Measurements from ENCODE around the gene ABCC8.

Gene ABCC8

DNA sequence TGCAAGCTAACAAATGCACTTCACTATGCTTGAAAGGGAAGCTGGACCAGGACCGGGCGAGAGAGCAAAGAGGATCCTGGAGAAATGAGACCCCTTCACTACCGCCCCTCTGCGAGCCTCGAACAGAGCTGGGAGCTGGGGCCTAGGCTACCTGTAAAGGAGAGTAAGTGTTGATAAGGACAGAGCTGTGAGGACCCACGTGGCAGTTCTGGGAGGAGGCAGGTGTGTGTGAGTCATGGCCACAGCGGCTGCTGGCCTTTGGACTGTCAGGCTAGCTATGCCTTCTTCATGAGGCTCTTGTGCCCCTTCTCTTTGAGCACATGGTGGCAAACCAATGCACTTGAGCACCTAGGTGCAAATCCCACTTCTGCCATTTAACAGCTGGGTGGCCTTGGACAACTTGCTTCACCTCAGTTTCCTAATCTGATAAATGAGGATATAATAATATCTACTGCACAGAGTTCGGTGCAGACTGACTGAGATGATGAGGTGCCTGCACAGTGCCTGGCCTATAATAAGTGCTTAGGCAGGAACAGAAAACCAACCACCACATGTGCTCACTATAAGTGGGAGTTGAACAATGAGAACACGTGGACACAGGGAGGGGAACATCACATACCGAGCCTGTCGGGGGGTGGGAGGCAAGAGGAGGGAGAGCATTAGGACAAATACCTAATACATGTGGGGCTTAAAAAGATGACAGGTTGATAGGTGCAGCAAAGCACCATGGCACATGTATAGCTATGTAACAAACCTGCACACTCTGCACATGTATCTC is 52.9 kb downstream of the ABCC8 start:
- no peak for DNase-seq

- no peak for DNase-seq
These were observed 54.9 kb downstream of the ABCC8 start for GRCh38 chr11:17421781-17422180.

DNA sequence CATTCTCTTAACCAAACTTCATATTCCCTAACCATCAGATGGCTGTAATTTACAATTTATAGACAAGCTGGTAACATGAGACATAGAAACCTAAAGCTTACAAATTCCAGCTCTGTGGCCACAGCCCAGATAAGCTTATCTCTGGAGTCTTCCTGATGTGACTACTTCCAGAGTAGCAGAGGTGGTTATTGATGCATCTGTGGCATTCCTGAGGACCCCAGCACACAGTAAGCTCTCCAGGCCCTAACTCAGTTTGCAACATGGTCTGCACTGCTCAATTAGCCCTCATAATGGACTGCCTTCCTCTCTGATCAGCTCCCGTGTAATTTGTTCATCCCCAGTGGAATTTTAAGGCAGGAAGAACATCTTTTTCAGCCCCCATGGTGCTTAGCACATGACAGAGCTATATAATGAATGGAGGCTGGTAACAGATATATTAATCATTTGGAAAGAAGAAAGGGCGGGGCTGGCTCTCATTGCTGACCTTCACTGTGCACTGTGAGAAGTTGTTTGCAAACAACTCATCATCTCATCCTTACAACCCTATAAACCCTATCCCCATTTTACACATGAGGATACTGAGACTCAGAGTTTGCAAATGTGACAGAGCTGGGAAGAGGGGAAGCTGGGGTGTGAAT is 58.1 kb downstream of the ABCC8 start:
- no peak for DNase-seq

DNA sequence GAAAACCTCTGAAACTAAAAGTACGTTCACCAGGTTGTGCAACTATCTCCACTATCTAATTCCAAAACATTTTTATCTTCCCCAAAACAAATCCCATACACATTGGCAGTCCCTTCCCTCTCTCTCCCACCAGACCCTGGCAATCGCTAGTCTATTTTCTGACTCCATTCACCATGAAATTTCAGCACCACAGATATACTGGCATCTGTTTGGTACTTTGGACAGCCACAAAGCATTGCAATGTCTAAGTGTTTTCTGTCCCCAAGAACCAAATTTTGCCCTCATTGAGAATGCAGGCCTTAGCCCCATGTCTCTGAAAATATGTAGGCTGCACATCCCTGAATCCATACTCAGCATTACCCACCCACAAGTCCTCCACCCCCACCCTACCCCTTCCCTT is 60.2 kb downstream of the ABCC8 start:
- no peak for DNase-seq

DNA sequence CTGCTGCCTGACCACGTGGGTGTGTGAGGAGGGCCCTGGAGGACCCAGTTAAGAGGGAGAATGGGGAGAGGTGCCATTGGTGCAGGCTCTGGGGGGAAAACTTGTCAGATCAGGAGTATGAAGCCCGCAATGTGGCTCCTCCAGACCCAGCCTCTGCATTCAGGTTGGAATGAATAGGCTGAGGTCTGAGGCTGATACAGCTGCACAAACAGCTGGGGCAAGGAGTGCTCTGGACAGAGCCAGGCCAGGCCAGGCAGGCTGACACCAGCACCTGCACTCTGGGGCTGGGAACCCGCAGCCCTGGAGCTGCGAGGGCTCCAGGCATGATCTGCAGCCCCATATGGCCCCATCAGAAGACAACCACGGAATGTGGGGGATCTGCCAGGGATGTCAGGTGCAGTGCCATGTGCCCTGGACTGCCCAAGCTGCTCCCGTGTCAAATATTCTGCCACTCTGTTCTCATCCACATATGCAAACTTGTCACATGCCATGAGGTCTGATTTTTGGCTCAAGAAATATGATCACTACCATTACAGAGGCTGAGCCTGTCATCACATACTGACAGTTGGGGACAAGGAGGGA is 61.0 kb downstream of the ABCC8 start:
- DNase-seq, result no peak

GRCh38 chr11:17414992-17415391 is 61.7 kb downstream of the ABCC8 start:
- no peak for DNase-seq

GRCh38 chr11:17414317-17414737 is 62.3 kb downstream of the ABCC8 start:
- no peak for DNase-seq

DNA sequence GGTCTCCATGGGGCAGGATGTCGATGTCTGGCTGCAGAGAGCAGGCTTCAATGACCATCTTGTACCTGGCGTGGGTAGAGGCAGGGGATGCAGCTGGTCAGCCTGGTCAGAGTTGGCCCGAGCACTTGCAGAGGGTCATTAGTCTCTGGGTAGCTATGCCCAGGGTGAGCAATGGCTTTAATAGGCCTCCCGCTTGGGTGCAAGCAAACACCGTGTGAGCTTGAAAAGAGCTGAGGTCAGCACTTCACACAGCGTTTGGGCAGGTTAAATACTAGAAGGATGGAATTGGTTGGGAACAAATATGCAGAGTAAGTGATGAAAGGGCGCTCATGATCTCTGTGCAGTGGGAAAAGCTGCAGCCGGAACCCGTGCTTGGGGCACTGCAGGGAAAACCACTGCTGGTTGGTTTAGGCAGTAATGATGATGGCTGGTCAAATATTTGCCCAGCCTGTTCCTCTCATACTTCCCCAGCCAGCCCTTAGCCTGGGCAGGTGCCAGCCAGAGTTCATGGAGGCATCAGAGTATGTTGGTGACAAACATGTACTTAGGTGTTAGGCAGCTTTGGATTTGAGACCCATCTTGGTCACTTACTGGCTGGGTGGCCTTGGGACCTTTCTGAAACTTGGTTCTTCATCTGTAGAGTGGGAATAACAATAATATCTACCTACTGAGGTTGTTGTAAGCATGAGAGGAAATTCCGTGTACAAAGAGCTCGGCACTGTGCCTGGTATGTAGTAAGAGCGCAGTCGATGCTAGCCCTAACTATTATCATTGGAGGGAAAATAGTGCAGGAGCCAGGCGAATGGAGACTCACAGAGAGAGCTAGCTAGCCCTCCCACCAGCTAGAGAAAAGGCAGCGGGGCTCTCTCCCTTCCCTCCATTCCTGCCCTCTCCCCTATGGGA is 63.0 kb downstream of the ABCC8 start:
- no peak for DNase-seq

GRCh38 chr11:17412488-17413180 is 64.0 kb downstream of the ABCC8 start:
- DNase-seq, result no peak

GRCh38 chr11:17411418-17411817 is 65.2 kb downstream of the ABCC8 start:
- DNase-seq, result no peak

DNA sequence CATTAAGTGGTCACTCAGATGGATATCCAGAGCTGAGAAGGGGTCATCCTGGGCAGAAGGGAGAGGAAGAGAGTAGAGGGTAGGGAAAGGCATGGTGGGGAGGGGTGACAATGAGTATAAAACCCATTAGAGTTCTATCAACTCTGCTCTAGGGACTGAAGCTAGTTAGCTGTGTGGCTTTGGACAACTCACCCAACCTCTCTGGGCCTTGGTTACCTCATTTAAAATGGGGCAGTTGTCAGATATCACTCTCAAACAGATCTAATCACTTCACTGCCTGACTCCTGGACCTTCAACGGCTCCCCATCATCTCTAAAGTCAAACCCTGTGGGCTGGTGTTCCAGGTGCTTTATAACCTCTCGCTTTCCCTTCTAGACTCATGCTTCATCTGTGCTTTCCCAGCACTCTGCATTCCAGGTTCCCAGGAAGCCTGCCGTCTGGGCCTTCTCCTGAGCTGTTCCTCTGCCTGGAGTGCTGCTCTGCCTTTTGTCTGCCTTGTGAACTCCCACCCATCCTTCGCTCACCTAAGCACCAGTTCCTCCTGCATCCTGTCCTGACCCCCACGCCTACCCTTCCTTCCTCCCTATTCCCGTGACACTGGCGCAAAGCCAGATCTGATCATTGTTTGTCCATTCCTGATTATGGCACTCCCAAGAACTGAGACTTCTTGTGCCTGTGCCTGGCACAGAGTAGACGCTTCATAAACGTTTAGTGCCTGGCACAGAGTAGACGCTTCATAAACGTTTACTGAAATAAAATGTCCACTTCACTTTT is 65.9 kb downstream of the ABCC8 start:
- DNase-seq, result no peak

GRCh38 chr11:17408641-17409040 is 68.0 kb downstream of the ABCC8 start:
- no peak for DNase-seq

DNA sequence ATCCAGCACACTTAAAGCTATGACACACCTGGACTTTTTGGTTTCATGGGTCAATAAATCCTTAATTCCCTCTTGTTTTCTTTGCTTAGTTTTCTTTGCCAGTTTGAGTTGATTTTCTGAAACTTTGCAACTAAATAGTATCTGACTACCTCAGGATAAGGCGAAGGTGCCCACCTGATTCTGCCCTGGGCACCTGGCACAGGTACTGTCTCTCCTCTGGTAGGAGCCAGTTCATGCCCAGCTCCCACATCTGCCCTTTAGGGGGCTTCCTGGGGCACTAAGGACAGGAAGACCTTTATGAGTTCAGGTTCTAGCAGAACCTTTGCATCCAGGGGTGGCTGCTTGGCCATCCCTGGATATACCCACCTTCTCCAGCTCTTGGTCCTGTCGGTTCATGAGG is 68.6 kb downstream of the ABCC8 start:
- no peak for DNase-seq

- no peak for DNase-seq
These were observed 69.1 kb downstream of the ABCC8 start for GRCh38 chr11:17407575-17407974.

GRCh38 chr11:17406818-17407149 is 69.9 kb downstream of the ABCC8 start:
- DNase-seq, result no peak

DNA sequence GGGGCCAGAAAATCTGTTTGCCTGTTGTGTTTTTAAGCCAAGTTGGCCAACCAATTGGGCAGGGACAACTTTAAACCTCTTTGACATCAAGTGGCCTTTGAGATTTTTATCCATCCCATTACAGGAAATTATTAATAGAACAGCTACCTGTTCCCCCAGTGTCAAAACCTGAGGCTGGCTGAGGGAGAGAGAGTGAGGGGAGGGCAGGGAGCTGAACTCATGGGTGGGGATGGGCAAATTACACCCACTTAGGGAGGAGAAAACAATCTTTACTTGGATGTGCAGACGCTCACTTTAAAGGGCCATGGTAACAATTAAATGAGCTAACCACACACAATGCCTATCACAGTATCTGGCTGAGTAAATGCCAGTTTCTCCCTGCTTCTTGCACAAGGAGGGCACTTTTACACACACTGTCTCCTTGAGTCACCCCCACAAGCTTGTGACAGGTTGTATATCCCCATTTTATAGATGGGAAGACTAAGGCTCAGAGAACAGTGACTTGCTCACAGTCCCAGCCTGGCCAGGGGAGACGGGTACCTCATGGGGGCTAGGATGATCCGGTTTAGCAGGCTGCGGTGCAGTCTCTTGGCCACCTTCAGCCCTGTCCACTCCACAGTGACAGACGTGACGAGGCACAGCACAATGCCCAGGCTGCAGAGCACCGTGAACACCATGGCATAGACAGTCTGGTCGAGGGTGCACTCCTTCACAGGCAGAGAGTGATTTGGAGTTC is 70.4 kb downstream of the ABCC8 start:
- DNase-seq, result no peak

DNA sequence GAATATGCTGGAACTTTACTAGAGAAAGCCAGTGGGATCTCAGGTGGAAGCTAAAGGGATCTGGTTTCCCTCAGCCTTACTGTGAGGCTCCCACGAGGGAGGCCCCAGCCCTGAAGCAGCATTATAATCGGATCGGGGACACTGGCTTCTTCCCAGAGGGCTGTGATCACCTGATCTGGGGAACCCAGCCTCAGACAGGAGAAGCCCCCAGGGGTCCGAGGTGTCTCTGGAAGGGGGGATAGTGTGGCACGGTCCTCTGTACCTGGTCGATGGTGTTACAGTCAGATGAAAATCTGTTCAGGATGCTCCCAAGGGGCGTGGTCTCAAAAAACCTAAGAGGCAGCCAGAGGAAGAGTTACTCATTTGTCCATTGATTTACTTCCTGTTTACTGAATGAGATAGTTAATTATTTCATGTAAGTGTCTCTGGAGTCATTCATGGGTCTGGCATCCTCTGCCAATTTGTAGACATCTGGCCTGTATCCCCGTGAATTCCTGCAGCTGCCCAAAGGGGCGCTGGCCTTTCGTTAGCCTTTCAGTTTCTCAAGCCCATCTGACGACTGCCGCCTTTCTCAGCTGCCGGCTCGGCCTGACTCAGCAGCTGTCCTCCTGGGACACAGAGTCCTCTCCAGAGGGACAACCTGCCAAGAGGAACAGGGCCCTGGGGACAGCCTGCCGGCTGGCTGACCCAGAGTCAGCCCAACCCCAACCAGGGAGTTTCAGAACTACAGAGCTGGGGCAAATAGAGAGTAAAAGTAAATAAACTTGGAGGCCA is 71.2 kb downstream of the ABCC8 start:
- no peak for DNase-seq

GRCh38 chr11:17403980-17404759 is 72.5 kb downstream of the ABCC8 start:
- no peak for DNase-seq

GRCh38 chr11:17402486-17402885 is 74.2 kb downstream of the ABCC8 start:
- DNase-seq, result no peak

GRCh38 chr11:17401841-17402240 is 74.8 kb downstream of the ABCC8 start:
- DNase-seq, result no peak
